ENCODE results near the gene LIFR.
"Not testable (repeated sequence)": the region's sequence is repeated elsewhere in the genome, so short reads cannot be mapped to it uniquely, and the experiment has no call there.

The LIFR gene

DNA sequence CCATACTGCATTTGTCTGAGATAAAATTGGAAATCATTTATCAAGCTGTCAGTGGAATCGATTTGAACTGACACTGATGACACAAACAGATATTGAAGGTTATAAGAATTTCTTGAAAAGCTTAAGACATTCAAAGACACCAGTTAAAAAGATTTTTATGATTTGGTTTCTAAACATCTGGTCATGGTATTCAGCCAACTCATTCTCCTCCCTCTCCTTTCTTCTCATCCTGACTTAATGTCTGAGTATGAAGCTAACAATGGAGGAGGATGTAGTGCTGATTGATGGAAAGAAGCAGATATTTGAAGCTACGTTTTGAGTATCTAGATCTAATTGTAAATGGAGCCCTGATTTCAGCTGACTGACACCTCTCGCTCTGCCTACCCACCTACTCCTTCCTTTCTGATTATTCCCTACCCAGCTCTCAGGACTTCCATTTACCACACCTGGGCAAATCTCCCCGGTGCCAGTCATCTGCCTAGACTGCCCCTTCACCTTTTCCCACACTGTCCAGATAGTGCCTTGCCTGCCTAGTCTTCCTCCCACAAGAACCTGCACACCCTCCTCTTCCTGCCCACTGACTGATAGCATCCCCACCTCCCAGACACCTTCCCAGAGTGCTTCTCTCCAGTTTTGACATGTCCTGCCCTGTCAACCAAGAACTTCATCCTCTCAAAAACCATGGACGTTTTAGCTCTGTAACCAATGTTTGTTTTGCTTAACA, 20.7 kb upstream of the LIFR start:
- Histone ChIP-seq H3K4me3 (ENCODE audit: low read length) (no peak overlapping the region), H3K4me1 (ENCODE audit: insufficient read depth, low read length) (no peaks in the 10 kb centered on the region), H3K27me3 (ENCODE audit: insufficient read depth, low read length) (no peaks in the 10 kb centered on the region), H3K36me3 (ENCODE audit: insufficient read depth, low read depth, low read length) (no peaks in the 10 kb centered on the region), H3K27ac (ENCODE audit: low read length) (no peak overlapping the region), H3K9me3 (ENCODE audit: insufficient read depth, low read depth, low read length) (no peaks in the 10 kb centered on the region), H3K9ac (ENCODE audit: low read depth, low read length) (no peak overlapping the region)

DNA sequence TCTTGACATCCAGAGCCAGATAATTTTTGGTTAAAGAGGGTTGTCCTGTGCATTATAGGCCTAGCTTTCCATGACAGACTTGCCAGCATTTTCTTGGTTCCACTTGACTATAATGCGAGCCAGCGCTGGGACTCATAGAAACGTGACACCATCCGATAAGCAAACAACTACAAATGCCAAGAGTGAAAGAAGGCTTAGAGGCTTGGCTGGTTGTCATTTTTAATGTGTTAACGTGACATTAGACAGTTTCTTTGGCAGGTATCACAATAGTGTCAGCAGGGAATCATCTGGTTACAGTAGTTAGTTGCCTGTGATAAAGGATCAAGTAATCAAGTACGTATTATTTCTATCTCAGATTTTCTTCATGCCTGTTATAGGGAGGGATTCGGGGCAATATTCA, 20.0 kb upstream of the LIFR start:
- no peak overlapping the region for H3K4me3 ChIP-seq (ENCODE audit: low read length)
- H3K27me3 ChIP-seq (ENCODE audit: insufficient read depth, low read length), result no peaks in the 10 kb centered on the region
- no peak overlapping the region for H3K9ac ChIP-seq (ENCODE audit: low read depth, low read length)
- no peak overlapping the region for H3K27ac ChIP-seq (ENCODE audit: low read length)
- H3K4me1 ChIP-seq (ENCODE audit: insufficient read depth, low read length), result no peaks in the 10 kb centered on the region
- H3K9me3 ChIP-seq (ENCODE audit: insufficient read depth, low read depth, low read length), result no peaks in the 10 kb centered on the region
- no peaks in the 10 kb centered on the region for H3K36me3 ChIP-seq (ENCODE audit: insufficient read depth, low read depth, low read length)

DNA sequence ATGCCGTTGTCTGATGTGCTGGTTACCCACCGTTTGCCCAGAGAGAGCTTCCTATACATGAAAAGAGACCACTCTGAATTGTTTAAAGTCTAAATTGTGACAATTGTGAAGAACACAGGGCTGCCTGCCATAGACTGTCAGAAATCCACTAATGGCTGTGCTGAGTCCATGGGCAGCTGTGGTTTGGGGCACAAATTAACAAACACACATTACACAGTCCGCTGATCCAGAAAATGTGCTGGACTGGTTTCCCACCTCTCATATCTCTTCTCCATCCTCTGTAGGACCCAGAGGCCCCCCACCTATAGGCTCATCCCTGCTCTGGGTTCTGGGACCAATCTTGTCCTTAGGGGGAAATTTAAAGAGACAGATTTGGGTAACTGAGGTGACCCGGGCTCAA, 19.0 kb upstream of the LIFR start:
- no peaks in the 10 kb centered on the region for H3K27me3 ChIP-seq (ENCODE audit: insufficient read depth, low read length)
- H3K4me1 ChIP-seq (ENCODE audit: insufficient read depth, low read length), result no peaks in the 10 kb centered on the region
- H3K36me3 ChIP-seq (ENCODE audit: insufficient read depth, low read depth, low read length), result no peaks in the 10 kb centered on the region
- H3K4me3 ChIP-seq (ENCODE audit: low read length), result no peak overlapping the region
- H3K9ac ChIP-seq (ENCODE audit: low read depth, low read length), result no peak overlapping the region
- no peak overlapping the region for H3K27ac ChIP-seq (ENCODE audit: low read length)
- H3K9me3 ChIP-seq (ENCODE audit: insufficient read depth, low read depth, low read length), result no peaks in the 10 kb centered on the region

DNA sequence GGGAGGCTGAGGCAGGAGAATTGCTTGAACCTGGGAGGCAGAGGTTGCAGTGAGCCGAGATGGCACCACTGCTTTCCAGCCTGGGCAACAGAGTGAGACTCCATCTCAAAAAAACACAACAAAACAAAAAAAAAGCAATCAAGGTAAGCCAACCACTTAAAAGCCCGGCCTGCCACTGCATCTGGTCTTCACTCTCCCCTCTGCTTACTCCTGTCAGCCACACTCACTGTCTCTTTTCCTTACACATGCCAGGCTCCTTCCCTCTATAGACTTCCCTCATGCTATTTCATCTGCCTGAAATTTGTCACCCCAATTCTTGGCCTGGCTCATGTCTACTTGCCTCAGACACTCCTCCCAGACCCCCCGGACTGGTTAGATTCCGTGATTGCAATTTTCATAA, 17.6 kb upstream of the LIFR start:
- H3K27ac ChIP-seq (ENCODE audit: low read length), result no peak overlapping the region
- no peak overlapping the region for H3K9ac ChIP-seq (ENCODE audit: low read depth, low read length)
- no peaks in the 10 kb centered on the region for H3K36me3 ChIP-seq (ENCODE audit: insufficient read depth, low read depth, low read length)
- H3K27me3 ChIP-seq (ENCODE audit: insufficient read depth, low read length), result no peaks in the 10 kb centered on the region
- H3K4me3 ChIP-seq (ENCODE audit: low read length), result no peak overlapping the region
- H3K4me1 ChIP-seq (ENCODE audit: insufficient read depth, low read length), result no peaks in the 10 kb centered on the region
- no peaks in the 10 kb centered on the region for H3K9me3 ChIP-seq (ENCODE audit: insufficient read depth, low read depth, low read length)

DNA sequence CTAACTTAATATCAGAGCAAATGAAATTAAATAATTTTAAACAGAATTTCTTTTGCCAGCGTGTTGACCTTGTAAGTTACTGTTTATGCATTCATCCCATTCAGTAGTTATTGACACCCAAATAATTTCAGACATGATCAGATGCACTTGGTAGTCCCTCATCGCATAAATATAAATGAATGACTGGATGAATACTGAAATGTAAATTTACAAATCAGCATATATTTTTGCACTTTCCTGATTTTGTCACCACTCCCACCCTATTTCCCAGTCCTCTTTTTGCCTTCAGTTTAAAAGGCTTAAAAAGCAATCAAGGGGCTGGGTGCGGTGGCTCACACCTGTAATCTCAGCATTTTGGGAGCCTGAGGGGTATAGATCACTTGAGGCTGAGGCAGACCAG, 17.1 kb upstream of the LIFR start:
- Histone ChIP-seq H3K4me3 (ENCODE audit: low read length) (no peak overlapping the region), H3K4me1 (ENCODE audit: insufficient read depth, low read length) (no peaks in the 10 kb centered on the region), H3K27ac (ENCODE audit: low read length) (no peak overlapping the region), H3K27me3 (ENCODE audit: insufficient read depth, low read length) (no peaks in the 10 kb centered on the region), H3K36me3 (ENCODE audit: insufficient read depth, low read depth, low read length) (no peaks in the 10 kb centered on the region), H3K9me3 (ENCODE audit: insufficient read depth, low read depth, low read length) (no peaks in the 10 kb centered on the region), H3K9ac (ENCODE audit: low read depth, low read length) (no peak overlapping the region)

DNA sequence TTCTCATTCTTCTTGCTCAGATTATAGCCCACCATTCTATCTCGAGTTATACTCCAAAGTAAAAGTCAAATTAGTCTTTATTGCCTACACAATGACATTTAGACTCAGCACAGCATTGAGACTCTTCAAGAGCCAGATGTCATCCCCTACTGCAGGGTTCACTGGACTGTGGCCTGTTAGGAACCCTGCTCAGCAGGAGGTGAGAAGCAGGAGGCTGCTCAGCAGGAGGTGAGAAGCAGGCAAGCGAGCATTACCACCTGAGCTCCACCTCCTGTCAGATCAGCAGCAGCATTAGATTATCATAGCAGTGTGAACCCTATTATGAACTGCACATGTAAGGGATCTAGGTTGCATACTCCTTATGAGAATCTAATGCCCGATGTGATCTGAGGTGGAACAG, 12.7 kb upstream of the LIFR start:
- H3K4me3 ChIP-seq (ENCODE audit: low read length), result no peak overlapping the region
- H3K9me3 ChIP-seq (ENCODE audit: insufficient read depth, low read depth, low read length), result no peaks in the 10 kb centered on the region
- H3K36me3 ChIP-seq (ENCODE audit: insufficient read depth, low read depth, low read length), result no peaks in the 10 kb centered on the region
- no peaks in the 10 kb centered on the region for H3K27me3 ChIP-seq (ENCODE audit: insufficient read depth, low read length)
- no peaks in the 10 kb centered on the region for H3K4me1 ChIP-seq (ENCODE audit: insufficient read depth, low read length)
- H3K9ac ChIP-seq (ENCODE audit: low read depth, low read length), result no peak overlapping the region
- H3K27ac ChIP-seq (ENCODE audit: low read length), result no peak overlapping the region

DNA sequence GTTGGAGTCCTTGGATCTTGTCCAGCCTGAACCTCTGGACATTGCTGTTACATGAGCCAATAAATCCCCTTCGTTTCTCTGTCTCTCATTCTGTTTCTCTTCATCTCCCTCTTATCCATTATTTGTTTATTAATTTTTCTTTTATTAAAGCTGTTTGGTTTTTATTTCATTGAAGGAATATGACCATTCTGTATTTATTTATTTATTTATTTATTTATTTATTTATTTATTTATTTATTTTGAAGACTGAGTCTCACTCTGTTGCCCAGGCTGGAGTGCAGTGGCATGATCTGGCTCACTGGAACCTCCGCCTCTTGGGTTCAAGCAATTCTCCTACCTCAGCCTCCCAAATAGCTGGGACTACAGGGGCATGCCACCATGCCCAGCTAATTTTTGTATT, 10.9 kb upstream of the LIFR start:
- H3K4me3 ChIP-seq (ENCODE audit: low read length); H3K27ac ChIP-seq (ENCODE audit: low read length); H3K9ac ChIP-seq (ENCODE audit: low read depth, low read length); H3K36me3 ChIP-seq (ENCODE audit: insufficient read depth, low read depth, low read length); H3K9me3 ChIP-seq (ENCODE audit: insufficient read depth, low read depth, low read length); H3K27me3 ChIP-seq (ENCODE audit: insufficient read depth, low read length); H3K4me1 ChIP-seq (ENCODE audit: insufficient read depth, low read length): not testable (repeated sequence)

DNA sequence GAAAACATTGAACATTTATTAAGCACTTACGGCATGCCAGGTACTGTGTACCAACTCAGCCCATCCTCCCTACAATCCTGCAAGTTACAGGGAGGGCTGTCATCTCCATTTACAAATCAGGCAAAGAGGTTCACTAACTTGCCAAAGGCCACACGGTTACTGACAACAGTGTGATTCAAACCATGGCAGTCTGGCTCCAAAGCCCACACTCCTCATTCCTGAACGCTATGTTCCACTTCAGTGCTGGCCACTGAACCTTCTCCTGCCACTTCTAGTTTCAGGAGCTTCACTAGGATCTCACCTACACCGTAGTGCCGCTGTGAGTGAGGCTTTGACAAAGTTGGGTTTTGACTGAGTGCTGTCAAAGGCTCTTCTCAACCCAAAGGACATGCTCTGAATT, 7.2 kb upstream of the LIFR start:
- Histone ChIP-seq H3K9me3 (ENCODE audit: insufficient read depth, low read depth, low read length) (no peaks in the 10 kb centered on the region), H3K4me3 (ENCODE audit: low read length) (no peak overlapping the region), H3K27ac (ENCODE audit: low read length) (no peak overlapping the region), H3K4me1 (ENCODE audit: insufficient read depth, low read length) (no peaks in the 10 kb centered on the region), H3K36me3 (ENCODE audit: insufficient read depth, low read depth, low read length) (no peaks in the 10 kb centered on the region), H3K9ac (ENCODE audit: low read depth, low read length) (no peak overlapping the region), H3K27me3 (ENCODE audit: insufficient read depth, low read length) (no peaks in the 10 kb centered on the region)

DNA sequence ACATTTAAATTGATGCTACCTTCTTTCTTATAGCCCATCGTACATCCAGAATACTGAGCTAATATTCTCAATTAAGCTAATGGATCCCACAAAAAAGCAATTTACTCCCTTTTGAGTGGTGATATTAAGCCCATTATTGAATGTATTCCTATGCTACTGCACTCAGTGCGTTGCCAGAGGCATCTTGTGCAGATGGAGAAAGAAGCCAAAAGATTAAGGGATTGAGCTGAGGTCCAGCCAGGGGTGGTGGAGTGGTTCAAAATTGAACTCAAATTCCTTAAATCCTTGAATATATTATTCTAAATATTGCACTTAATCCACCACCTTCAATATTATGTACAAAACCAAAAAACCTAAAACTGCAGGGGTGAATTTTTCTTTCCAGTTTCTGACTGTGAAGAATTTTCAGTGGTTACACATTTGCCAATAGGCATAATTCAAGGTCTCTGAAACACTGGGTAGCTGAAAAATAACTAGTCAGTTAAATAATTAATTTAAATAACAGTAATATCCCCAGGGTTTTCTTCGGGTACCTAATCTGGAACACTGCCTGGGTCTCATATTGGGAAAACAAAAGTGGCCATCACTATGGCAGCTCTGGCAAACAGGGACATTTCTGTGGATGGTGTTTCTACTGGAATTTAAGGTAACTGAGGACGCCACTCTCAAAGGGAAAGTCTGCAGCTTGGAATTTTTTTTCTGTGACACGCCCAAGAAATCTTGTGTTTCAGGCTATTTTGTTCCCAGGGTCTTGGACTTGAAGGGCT, 6.2 kb upstream of the LIFR start:
- H3K27me3 ChIP-seq (ENCODE audit: insufficient read depth, low read length), result no peaks in the 10 kb centered on the region
- peaks cover 2% of the 10 kb centered on the region; the same call in 1 of the 2 replicates for H3K4me1 ChIP-seq (ENCODE audit: insufficient read depth, low read length)
- no peak overlapping the region for H3K4me3 ChIP-seq (ENCODE audit: low read length)
- no peak overlapping the region for H3K9ac ChIP-seq (ENCODE audit: low read depth, low read length)
- no peaks in the 10 kb centered on the region for H3K9me3 ChIP-seq (ENCODE audit: insufficient read depth, low read depth, low read length)
- no peaks in the 10 kb centered on the region for H3K36me3 ChIP-seq (ENCODE audit: insufficient read depth, low read depth, low read length)
- H3K27ac ChIP-seq (ENCODE audit: low read length), result no peak overlapping the region

DNA sequence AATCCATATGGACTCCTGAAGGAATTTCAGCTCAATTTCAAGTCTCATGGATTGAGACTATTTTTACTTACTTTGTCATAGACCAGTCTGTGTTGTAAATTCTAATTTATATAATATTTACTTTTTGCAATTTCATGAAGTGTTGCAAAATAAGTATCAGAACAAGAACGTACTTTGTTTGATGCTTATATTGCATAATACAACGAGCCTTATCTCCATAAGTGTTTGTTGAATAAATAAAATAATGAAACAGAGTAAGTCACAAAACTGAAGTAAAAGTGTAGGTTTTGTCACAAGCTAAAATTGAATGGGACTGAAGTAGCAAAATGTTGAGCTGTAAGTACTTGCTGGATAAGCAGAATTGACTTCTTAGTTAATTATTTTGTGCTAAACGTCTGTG, 3.0 kb upstream of the LIFR start:
- H3K4me3 ChIP-seq (ENCODE audit: low read length), result no peak overlapping the region
- H3K36me3 ChIP-seq (ENCODE audit: insufficient read depth, low read depth, low read length), result no peaks in the 10 kb centered on the region
- no peak overlapping the region for H3K27ac ChIP-seq (ENCODE audit: low read length)
- no peaks in the 10 kb centered on the region for H3K9me3 ChIP-seq (ENCODE audit: insufficient read depth, low read depth, low read length)
- H3K27me3 ChIP-seq (ENCODE audit: insufficient read depth, low read length), result peaks cover 14% of the 10 kb centered on the region; the same call in 1 of the 2 replicates
- H3K4me1 ChIP-seq (ENCODE audit: insufficient read depth, low read length), result peaks cover 14% of the 10 kb centered on the region; the same call in 1 of the 2 replicates
- H3K9ac ChIP-seq (ENCODE audit: low read depth, low read length), result no peak overlapping the region

DNA sequence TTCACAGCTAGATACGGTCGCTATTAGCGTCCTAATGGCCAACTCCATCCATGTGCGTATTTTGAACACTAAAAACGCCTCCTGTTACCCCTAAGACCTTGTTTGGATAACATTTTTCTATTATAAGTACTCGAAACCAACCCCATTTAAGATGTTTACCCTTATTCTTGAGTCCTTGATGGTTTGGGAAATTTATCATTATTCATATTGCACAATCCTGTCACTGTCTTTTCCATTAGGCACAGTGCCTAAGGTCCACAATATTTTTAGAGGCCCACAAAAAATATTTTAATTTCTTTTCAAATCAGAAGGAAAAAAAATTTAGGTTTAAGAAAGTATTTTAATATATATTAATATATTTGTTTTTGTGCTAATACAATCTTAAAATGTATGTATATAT, 1.3 kb upstream of the LIFR start:
- Histone ChIP-seq H3K27ac (ENCODE audit: low read length) (no peak overlapping the region), H3K4me1 (ENCODE audit: insufficient read depth, low read length) (peaks cover 16% of the 10 kb centered on the region; the same call in 1 of the 2 replicates), H3K36me3 (ENCODE audit: insufficient read depth, low read depth, low read length) (no peaks in the 10 kb centered on the region), H3K9ac (ENCODE audit: low read depth, low read length) (peak overlapping the region; percentile 94; the same call in 1 of the 2 replicates), H3K27me3 (ENCODE audit: insufficient read depth, low read length) (peaks cover 14% of the 10 kb centered on the region; the same call in 1 of the 2 replicates), H3K9me3 (ENCODE audit: insufficient read depth, low read depth, low read length) (no peaks in the 10 kb centered on the region), H3K4me3 (ENCODE audit: low read length) (peak overlapping the region; percentile 72)

DNA sequence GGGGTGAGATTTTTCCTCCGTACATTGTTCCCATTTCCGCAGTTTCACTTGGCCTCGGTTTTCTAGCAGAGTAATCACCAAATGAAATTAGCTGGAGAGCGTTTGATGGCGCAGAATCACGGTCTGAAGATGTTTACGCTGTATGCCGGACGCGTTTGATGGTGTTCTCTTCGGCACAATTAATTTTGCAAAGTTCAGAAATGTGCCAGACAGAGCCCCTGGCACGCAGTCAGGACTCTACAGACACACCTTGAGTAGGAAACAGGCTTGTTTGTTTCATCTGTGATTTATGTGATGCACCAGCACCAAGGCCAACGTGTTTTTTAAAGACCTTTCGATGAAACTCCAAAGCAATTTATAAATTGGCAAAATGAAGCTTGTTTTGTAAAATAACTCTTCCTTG, 863 bp upstream of the LIFR start:
- H3K9me3 ChIP-seq (ENCODE audit: insufficient read depth, low read depth, low read length), result no peaks in the 10 kb centered on the region
- peaks cover 16% of the 10 kb centered on the region; the same call in 1 of the 2 replicates for H3K4me1 ChIP-seq (ENCODE audit: insufficient read depth, low read length)
- peaks cover 14% of the 10 kb centered on the region; the same call in 1 of the 2 replicates for H3K27me3 ChIP-seq (ENCODE audit: insufficient read depth, low read length)
- no peaks in the 10 kb centered on the region for H3K36me3 ChIP-seq (ENCODE audit: insufficient read depth, low read depth, low read length)
- H3K9ac ChIP-seq (ENCODE audit: low read depth, low read length), result peak overlapping the region; percentile 94
- H3K27ac ChIP-seq (ENCODE audit: low read length), result peak overlapping the region; percentile 48
- peak overlapping the region; percentile 72 for H3K4me3 ChIP-seq (ENCODE audit: low read length)
